Fibroblast of the aortic adventitia (primary cell): ENCODE data around the gene NLRC3. TPM values are rescaled to one million over a fixed set of nuclear protein-coding genes. Genes with fewer than 3 reads are reported as not detected.

Experiments used
- DNase-seq: peaks from one replicate; pipeline ENCODE4 v3.0.0-alpha.2; 2010; ENCODE audit warnings: low read depth
- H3K4me3 ChIP-seq: 2 replicates; pipeline ENCODE4 v1.5.1; 2011; ENCODE audit warnings: low read depth, mild to moderate bottlenecking, control low read depth, low read length, moderate library complexity
- total RNA-seq: library from RNA; depleted of rRNA; stranded (reverse); fragments of >200 nt; gene quantifications from 2 replicates; pipeline ENCODE4 v1.2.3, GENCODE V29; 2012; ENCODE audit warnings: low replicate concordance
- TF ChIP-seq, protein P1 (sequence below): IDR thresholded peaks from 2 replicates; pipeline ENCODE4 v1.5.1; 2011; ENCODE audit warnings: mild to moderate bottlenecking, low read length, control low read depth, inconsistent platforms; ENCODE audit not compliant: insufficient read depth

The NLRC3 gene
- total RNA-seq, 1 donor: not detected

DNA sequence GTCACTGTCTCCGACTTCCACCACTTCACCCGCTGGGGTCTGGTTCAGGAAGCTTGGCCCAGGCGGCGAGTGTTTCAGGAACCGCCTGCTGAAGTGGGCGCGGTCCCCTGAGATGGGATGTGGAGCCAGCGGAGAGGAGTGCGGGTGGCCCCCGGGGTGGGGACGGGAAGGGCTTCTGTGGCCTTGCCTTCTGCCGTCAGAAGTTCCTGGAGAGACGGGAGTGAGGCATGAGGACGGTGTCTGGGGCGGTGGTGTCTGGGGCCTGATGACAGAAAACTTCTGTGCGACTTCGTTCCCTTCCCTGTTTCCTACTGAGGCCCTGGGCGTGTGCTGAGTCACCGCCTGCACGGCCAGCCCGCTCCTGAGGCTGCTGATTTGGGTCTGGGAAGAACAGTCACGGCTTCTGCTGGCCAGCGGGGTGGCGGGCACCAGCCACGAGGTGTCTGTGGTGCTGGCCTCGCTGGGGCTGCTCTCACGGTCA is 12.3 kb upstream of the NLRC3 start:
- DNase-seq: no peak
- TF ChIP-seq, protein P1, sequence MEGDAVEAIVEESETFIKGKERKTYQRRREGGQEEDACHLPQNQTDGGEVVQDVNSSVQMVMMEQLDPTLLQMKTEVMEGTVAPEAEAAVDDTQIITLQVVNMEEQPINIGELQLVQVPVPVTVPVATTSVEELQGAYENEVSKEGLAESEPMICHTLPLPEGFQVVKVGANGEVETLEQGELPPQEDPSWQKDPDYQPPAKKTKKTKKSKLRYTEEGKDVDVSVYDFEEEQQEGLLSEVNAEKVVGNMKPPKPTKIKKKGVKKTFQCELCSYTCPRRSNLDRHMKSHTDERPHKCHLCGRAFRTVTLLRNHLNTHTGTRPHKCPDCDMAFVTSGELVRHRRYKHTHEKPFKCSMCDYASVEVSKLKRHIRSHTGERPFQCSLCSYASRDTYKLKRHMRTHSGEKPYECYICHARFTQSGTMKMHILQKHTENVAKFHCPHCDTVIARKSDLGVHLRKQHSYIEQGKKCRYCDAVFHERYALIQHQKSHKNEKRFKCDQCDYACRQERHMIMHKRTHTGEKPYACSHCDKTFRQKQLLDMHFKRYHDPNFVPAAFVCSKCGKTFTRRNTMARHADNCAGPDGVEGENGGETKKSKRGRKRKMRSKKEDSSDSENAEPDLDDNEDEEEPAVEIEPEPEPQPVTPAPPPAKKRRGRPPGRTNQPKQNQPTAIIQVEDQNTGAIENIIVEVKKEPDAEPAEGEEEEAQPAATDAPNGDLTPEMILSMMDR: no peak
- H3K4me3 ChIP-seq: no peak overlapping the region

DNA sequence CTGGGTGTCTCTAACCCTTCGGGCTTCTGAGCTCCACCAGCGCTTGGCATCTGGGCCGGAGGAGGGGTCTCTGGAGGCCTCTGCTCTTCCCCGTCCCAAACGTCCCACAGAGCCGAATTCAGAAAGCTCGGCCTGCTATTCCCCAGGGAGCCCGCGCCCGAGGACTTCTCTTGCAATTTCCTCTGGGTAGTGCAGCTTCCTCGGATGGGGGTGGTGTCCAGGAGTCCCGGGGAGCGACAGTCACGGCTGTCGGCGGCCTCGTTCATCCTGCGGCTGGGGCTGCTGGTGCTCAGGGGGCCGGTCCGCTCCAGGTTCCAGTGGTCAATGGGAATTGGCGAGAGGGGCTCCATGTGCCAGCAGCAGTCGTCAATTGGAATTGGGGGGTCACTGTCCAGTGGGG is 11.8 kb upstream of the NLRC3 start:
- DNase-seq: no peak
- no peak overlapping the region for H3K4me3 ChIP-seq
- TF ChIP-seq, protein P1: no peak

DNA sequence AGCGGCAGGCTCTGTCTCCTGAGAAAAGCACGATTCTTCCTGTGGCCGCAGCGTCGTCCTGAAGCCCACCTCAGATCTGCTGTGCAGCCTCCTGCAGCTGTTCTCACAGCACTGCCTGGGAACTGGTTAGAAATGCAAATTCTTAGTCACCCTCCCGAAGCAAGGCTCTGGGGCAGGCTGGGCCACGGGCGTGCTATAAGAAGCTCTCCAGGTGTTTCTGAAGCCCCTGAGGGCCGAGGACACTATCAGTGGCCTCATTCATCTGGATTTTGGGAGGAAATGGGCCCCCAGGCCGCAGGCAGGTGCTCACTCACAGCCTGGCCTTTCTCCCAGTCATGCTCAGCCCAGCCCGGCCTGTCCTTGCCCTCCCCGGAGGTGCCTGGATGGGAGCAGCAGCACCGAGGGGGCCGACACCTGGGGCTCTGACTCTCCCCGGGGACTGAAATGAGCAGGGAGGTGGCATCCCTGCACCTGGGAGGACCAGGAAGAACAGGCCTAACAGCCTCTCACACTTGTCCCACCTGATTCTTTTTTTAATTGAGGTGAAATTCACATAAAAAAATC is 10.4 kb upstream of the NLRC3 start:
- TF ChIP-seq, protein P1: no peak
- DNase-seq: no peak
- no peak overlapping the region for H3K4me3 ChIP-seq

DNA sequence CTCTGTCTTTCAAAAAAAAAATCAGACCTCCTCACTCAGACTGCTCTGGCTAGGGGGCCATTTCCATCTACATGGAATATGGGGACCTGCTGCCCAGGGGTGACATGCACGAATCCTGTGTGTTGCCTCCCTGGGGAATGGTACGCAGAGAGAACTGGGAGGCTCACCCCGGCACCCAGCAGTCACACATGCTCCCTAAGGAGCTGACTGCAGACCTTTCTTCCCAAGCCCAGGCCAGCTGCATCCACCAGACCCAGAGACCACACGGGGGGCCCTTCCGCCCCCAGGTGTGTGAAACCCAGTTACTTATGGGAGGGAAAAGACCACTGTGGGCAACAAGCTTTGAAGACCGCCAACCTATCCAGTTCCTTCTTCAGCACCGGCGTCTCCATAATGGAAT is 7.2 kb upstream of the NLRC3 start:
- DNase-seq: no peak
- TF ChIP-seq, protein P1: no peak
- no peak overlapping the region for H3K4me3 ChIP-seq

DNA sequence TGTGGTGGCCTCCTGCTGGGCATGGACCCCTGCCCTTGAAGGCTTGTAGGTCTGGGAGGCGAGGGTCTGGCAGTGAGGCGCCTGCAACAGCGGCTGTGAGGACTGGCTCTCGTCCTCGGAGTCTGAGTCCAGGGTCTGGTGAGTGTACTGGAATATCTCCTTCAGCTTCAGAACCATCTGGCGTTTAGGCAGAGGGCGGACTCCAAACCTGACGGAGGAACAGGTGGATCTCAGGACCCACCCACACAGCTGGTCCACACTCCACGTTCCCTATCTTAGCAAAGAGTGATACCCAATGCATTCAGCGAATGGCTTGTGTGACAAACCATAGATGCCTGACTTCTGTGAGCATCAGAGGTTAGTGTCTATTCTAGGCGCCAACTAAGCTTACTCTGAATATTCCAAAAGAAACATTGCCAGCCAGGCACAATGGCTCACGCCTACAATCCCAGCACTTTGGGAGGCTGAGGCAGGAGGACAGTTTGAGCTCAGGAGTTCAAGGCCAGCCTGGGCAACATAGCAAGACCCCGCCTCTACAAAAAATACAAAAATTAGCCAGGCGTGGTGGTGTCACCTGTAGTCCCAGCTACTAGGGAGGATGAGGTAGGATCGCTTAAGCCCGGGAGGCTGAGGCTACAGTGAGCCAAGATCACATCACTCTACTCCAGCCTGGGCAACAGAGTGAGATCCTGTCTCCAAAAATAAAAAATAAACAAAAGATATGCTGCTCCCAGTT is 6.3 kb upstream of the NLRC3 start:
- TF ChIP-seq, protein P1: no peak
- H3K4me3 ChIP-seq: no peak overlapping the region
- DNase-seq: no peak

DNA sequence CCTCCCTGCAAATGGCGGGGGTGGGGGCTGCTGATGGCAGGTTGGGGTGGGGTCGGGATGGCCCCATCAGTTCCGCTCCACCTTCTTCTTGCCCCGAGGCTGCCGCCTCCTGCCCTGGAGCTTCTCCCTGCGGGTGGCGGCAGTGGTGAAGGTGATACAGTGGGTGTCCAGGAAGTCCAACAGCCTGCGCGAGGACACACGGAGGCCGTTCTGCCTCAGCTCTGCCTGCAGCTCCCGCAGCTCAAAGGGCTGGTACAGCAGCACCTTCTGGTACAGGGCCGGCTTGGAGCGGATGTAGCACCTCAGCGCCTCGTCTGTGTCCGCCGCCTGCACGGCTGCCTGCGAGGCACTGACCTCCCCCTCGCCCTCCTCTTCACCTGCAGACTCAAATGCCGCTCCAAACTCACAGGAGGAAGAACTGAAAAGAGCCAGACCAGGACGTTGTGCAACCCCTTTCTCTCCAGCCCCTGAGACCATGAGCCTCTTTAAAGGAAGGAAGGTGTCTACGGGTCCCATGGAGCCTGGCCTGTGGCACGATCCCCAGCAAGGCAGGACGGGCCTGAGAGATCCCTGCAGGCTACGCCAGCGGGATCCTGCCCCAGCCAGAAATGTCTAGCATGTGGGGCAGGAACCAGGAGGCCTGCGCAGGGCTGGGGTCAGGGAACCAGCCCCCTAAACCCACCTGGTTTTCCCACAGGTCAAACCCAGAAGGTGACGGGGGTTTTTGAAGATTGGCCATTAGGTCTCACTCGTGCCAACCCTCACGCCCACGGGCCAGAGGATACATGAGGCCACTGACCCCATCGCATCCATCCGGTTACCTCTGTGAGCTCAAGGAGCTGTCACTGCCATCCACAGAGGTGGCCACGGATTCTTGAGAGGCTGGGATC is 5.3 kb upstream of the NLRC3 start:
- TF ChIP-seq, protein P1: no peak
- DNase-seq: no peak
- H3K4me3 ChIP-seq: no peak overlapping the region
